ENCODE results near the gene FBXL14. TPM values are rescaled to one million over a fixed set of nuclear protein-coding genes. Genes with fewer than 3 reads are reported as not detected.
A peak's percentile ranks its signal among the peaks of the same experiment; 100 is the strongest.
"Not testable (repeated sequence)": the region's sequence is repeated elsewhere in the genome, so short reads cannot be mapped to it uniquely, and the experiment has no call there.

Gene FBXL14
- total RNA-seq, 1 experiment from 2014 or later: 17.2 TPM

DNA sequence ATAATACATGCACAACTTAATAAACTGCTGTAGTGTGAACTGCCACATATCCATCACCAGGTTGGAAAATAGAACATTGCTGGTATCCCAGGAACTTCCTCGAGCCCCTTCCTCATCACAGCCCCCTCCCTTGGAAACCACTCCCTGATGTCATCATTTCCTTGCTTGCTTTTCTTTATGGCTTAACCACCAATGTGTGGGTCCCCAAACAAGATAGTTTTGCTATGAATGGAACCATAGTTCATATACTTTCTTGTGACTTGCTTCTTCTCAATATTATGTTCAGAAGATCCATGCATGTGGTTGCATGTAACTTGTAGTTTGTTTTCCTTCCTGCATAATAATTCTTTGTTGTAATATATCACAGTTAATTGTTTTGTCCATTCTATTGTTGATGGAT is 25.7 kb upstream of the FBXL14 start:
- no peak for DNase-seq (ENCODE audit: low read depth)

GRCh38 chr12:1619587-1619986 is 25.2 kb upstream of the FBXL14 start:
- DNase-seq (ENCODE audit: low read depth): no peak

DNA sequence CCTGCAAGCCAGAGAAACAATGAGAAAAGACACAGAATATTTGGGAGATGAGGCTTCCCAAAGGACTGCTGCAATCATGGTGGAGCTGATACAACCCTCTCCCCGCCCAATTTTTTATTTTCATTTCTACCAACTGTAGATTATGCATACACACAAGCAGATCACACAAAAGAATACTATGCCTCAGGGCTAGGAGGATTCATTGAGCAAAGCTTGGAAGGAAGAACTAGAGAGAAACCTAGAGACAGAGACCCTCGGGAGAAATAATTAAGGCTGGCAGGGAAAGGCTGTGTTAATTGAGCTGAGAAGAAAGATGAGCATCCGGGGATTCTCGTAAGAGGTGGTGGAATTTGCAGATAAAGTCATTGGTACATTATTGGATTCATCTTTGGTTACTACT is 24.8 kb upstream of the FBXL14 start:
- DNase-seq (ENCODE audit: low read depth): no peak

DNA sequence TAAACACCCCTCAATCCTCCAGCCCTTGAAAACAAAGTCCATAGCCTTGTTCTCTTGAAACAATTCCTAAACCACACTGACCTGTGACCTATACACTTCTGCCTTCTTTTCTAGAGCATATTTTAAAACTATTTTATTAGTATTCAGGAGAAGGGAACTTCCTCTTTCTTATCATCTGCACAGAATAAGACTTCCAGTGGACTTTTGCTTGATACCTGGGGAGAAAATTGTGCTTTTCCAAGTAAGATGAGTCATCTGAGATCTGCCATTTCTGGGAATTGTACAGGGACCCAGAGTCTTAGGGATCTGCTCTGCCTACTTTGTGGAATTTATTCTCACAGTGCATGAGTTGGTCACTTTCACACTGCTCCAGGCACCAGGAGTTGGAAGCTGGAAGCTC is 24.1 kb upstream of the FBXL14 start:
- DNase-seq (ENCODE audit: low read depth): no peak

GRCh38 chr12:1616233-1617066 is 22.1 kb upstream of the FBXL14 start:
- no peak for DNase-seq (ENCODE audit: low read depth)

- DNase-seq (ENCODE audit: low read depth): peak; percentile 69
Measured at GRCh38 chr12:1614360-1614759, 20.0 kb upstream of the FBXL14 start.

DNA sequence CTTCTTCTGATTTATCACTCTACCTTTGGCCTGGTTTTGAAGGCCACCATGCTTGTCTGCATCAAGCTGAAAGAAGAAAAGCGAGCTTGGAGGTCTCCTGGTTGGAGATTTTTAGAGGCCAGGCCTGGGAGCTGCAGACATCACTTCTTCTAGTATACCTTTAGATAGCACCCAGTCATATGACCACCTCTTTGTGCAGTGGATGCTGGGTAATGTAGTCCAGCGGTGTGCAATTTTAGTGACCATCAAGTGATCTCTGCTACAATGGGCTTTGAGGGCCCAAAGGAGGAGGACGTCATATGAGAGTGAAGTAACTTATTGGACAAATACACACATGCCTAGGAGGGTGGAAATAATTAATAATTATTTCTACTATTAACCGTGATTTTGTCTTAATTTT is 19.5 kb upstream of the FBXL14 start:
- no peak for DNase-seq (ENCODE audit: low read depth)

GRCh38 chr12:1611803-1612572 is 17.6 kb upstream of the FBXL14 start:
- DNase-seq (ENCODE audit: low read depth): peak; percentile 86

GRCh38 chr12:1610072-1610643 is 15.8 kb upstream of the FBXL14 start:
- no peak for DNase-seq (ENCODE audit: low read depth)

DNA sequence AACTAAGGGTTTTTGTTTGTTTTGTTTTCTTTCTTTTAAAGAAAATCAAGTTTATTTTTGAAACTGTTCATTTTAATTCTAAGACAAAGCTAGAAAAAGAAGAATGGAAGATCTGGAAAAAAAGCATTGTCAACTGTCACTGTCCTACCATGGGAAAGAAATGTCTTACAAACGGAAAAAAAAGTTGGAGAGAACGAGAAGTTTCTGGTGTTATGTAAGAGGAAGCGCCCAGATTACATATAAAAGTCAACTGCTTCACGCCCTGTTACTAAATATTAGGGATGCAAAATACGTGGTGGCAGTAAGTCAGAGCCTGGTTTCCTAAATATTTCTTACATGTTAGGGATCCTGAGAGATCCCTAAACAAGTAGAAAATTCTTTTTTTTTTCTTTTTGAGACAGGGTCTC is 14.3 kb upstream of the FBXL14 start:
- no peak for DNase-seq (ENCODE audit: low read depth)

DNA sequence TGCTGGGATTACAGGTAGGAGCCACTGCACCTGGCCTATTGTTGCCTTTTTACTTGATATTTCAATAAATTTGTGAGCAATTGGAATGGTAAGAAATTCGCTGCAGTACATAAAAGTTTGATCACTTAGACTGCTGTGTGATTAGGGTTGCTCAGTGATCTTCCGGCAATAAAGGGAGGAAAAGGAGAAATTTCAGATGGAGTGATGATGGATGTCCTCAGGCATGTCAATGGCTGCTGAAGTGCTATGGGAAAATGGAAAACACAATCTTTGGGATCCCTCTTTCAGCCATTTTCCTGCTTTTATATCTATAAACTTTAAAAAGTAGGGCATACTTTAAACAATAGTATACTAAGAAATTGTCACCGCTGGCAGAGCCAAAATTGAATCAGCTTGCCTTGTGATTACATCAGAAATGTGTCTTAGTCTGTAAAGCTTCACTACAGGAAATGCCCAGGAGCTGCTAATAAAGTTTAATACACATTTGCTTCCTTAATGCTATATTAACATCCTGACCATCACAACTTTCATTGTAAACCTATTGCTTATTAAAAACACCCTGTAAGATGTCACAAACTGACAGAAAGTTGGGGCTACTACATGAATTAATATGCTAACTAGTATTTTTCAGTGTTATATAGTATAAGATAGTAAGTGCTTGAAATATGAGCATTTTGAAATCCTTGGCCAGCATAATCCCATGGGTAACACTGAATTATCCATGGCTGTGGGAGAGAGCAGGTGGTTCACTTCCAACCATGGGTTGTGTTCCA is 13.7 kb upstream of the FBXL14 start:
- no peak for DNase-seq (ENCODE audit: low read depth)

GRCh38 chr12:1606021-1606622 is 11.7 kb upstream of the FBXL14 start:
- peak; percentile 79 for DNase-seq (ENCODE audit: low read depth)

- DNase-seq (ENCODE audit: low read depth): peak; percentile 85
Measured at GRCh38 chr12:1605129-1606020, 11.0 kb upstream of the FBXL14 start.

GRCh38 chr12:1604464-1604863 is 10.1 kb upstream of the FBXL14 start:
- DNase-seq (ENCODE audit: low read depth): no peak

DNA sequence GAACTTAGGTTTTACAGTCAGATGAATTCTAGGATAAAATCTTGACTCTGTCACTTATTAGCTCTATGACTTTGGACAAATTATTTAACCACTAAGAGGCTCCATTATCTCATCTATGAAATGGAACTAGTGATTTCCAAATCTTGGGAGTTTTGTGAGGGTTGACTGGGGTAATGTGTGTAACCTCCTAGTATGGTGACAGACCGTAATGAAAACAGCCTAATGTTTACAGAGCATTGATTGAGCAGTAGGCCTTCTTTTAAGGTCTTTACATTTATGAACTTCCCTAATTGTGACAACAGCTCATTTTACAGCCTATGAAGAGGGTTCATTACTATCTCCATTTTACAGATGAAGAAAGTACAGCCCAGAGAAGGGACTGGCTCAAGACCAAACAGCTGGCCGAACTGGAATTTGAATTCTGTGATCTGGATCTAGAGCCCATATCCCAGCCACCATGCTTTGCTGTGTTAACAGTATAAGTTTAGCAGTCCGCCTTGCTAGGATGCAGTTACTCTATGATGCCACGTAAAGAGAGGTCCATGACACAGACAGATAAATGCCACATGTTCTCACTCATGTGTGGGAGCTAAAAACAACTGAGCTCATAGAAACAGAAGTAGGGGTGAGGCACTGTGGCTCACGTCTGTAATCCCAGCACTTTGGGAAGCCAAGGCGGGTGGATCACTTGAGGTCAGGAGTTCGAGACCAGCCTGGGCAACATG is 9.1 kb upstream of the FBXL14 start:
- DNase-seq (ENCODE audit: low read depth): no peak

DNA sequence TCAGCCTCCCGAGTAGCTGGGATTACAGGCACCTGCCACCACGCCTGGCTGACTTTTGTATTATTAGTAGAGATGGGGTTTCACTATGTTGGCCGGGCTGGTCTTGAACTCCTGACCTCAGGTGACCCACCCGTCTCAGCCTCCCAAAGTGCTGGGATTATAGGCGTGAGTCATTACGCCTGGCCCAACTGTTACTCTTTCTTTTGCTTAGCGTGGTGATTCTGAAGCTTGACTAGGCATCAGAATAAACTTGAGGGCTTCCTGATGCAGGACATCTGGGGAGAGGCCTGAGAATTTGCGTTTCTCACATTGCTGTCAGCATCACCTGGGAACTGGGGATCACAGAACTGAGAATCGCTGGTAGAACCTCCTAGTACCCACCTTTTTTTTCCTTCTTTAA is 8.3 kb upstream of the FBXL14 start:
- not testable (repeated sequence) for DNase-seq (ENCODE audit: low read depth)

GRCh38 chr12:1598757-1599156 is 4.4 kb upstream of the FBXL14 start:
- DNase-seq (ENCODE audit: low read depth): no peak

DNA sequence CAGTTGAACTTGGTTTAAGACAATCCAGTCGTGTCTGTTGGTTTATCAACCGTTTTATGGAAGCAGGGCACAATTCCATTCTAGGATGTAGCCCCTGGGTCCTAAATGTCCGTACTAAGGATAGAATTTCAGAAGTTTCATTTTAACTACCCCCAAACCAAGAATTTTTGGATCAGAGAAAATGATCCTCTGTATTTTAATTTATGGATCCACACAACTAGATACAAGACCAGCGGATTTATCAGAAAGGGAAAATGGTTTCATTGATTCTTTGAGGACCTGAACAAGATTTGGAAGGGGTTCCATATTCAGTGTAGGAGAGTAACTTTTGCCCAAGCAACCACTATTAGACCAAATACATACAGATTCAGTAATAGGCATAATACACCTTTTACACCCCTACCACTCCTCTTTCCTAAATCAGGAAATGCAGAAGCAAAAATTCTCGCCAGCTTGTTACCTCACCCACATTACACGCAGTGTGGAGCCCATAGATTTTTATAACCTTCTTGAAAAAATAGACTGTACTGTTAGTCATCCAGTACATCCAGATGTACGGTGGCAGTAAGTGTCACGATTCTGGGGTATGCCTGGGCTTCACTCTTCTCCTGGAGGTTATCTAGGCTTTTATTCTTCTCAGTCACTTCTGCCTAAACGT is 1.4 kb upstream of the FBXL14 start:
- no peak for DNase-seq (ENCODE audit: low read depth)

- DNase-seq (ENCODE audit: low read depth): no peak
Measured at GRCh38 chr12:1595026-1595561, 713 bp upstream of the FBXL14 start.

Measured in LHCN-M2 (cell line).